Astrocyte of the spinal cord (primary cell): ENCODE results near the gene MROH2A.

ENCODE experiments used
- DNase-seq: peaks from one replicate; pipeline ENCODE4 v3.0.0; 2011; ENCODE audit warnings: low read depth, low spot score
- H3K4me3 ChIP-seq: 2 replicates; pipeline ENCODE4 v1.5.1; 2011; ENCODE audit warnings: low read depth, mild to moderate bottlenecking, low read length, moderate library complexity
- CTCF ChIP-seq: IDR thresholded peaks from 2 replicates; pipeline ENCODE4 v1.5.1; 2012; ENCODE audit warnings: low read depth, mild to moderate bottlenecking, low read length, inconsistent platforms
- in situ Hi-C: cut with HindIII; loops from 2 replicates; pipeline ENCODE4 v1.10.0; 2017; ENCODE audit warnings: low sequenced_read_pairs

MROH2A gene

GRCh38 chr2:233775414-233775813, 2.7 kb upstream of the MROH2A start:
- no peak for TF ChIP-seq CTCF
- in situ Hi-C loops, result no loop called here
- H3K4me3 ChIP-seq, result no peak overlapping the region
- no peak for DNase-seq

GRCh38 chr2:233779722-233780121, 1.6 kb downstream of the MROH2A start:
- in situ Hi-C loops, result no loop called here
- TF ChIP-seq CTCF, result no peak
- no peak overlapping the region for H3K4me3 ChIP-seq
- DNase-seq, result no peak

- no peak for DNase-seq
- in situ Hi-C loops, result no loop called here
- TF ChIP-seq CTCF, result no peak
- no peak overlapping the region for H3K4me3 ChIP-seq
Observed at GRCh38 chr2:233780771-233781170, 2.6 kb downstream of the MROH2A start.

- TF ChIP-seq CTCF, result no peak
- in situ Hi-C loops, result no loop called here
- DNase-seq, result no peak
- no peak overlapping the region for H3K4me3 ChIP-seq
Observed at GRCh38 chr2:233789554-233789953, 11.4 kb downstream of the MROH2A start.

GRCh38 chr2:233791151-233791882, 13.2 kb downstream of the MROH2A start:
- TF ChIP-seq CTCF, result no peak
- H3K4me3 ChIP-seq, result no peak overlapping the region
- DNase-seq, result no peak
- in situ Hi-C loops, result no loop called here

GRCh38 chr2:233791883-233792329, 13.8 kb downstream of the MROH2A start:
- in situ Hi-C loops, result no loop called here

More at GRCh38 chr2:233791883-233792329, 13.8 kb downstream of the MROH2A start:
- no peak overlapping the region for H3K4me3 ChIP-seq
- no peak for TF ChIP-seq CTCF
- DNase-seq, result no peak
